IPS-18a (cell line): ENCODE measurements around the gene B2M.

Experiments
- H3K27ac ChIP-seq: one replicate; pipeline ENCODE4 v1.5.1; 2013; ENCODE audit warnings: low read length
- H3K27me3 ChIP-seq: one replicate; pipeline ENCODE4 v1.6.1; 2013; ENCODE audit warnings: mild to moderate bottlenecking, low read length; ENCODE audit not compliant: control insufficient read depth, insufficient read depth
- H3K36me3 ChIP-seq: one replicate; pipeline ENCODE4 v1.6.1; 2013; ENCODE audit warnings: low read depth, low read length; ENCODE audit not compliant: control insufficient read depth
- H3K4me1 ChIP-seq: one replicate; pipeline ENCODE4 v1.6.1; 2013; ENCODE audit warnings: low read depth, low read length; ENCODE audit not compliant: control insufficient read depth
- H3K4me3 ChIP-seq: one replicate; pipeline ENCODE4 v1.5.1; 2013; ENCODE audit warnings: low read length
- H3K9ac ChIP-seq: one replicate; pipeline ENCODE4 v1.6.1; 2013; ENCODE audit warnings: mild to moderate bottlenecking, low read length, moderate library complexity
- H3K9me3 ChIP-seq: one replicate; pipeline ENCODE4 v1.6.1; 2013; ENCODE audit warnings: low read depth, low read length; ENCODE audit not compliant: control insufficient read depth

The B2M gene

DNA sequence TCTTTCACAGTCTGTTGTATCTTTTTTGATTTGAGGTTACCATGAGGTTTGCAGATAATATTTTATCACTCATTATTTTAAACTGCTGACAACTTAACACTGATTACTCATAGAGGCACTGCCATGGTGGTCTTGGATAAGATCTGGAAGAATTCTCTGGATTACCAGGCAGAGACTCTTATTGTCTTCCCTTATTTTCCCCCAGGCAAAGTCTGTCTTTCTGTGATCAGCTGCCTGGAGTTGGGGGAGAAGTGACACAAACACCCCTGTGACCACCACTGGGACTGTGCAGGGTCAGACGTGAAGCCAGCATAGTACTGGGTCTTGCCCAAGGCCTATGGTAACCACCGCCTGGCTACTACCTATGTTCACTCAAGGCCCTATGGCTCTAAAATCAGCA, 4.9 kb upstream of the B2M start:
- H3K36me3 ChIP-seq: no peaks in the 10 kb centered on the region
- H3K9ac ChIP-seq: no peak overlapping the region
- no peak overlapping the region for H3K4me3 ChIP-seq
- H3K27me3 ChIP-seq: no peaks in the 10 kb centered on the region
- no peak overlapping the region for H3K27ac ChIP-seq
- H3K4me1 ChIP-seq: no peaks in the 10 kb centered on the region
- H3K9me3 ChIP-seq: no peaks in the 10 kb centered on the region

DNA sequence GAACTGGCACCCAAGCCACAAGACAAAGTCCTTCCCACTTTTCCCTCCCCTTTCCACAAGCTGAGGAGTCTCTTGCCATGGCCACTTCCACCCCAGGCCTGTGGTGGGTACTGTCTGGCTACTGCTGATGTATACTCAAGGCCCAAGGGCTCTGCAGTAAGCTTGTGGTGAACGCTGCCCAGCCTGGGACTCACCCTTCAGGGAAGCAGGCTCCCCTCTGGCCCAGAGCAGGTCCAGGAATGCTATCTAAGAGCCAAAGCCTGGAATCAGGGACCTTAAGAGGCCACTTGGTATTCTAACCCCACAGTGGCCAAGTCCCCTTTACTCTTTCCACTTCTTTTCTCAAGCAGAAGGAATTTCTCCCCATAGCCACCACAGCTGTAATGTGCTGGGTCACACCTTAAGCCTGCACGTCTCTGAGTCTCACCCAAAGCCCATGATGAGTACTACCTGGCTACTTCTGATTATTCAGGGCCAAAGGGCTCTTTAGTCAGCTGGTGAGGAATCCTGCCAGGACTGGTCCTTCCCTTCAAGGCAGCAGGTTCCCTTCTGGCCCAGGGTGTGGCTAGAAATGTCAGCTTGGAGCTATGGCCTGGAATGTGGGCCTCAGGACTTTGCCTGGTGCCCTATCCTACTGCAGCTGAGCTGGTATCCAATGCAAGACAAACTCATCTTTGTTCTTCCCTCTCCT, 4.2 kb upstream of the B2M start:
- H3K27me3 ChIP-seq: peaks cover 6% of the 10 kb centered on the region
- no peak overlapping the region for H3K4me3 ChIP-seq
- no peaks in the 10 kb centered on the region for H3K9me3 ChIP-seq
- H3K9ac ChIP-seq: no peak overlapping the region
- no peaks in the 10 kb centered on the region for H3K36me3 ChIP-seq
- peaks cover under 1% of the 10 kb centered on the region for H3K4me1 ChIP-seq
- H3K27ac ChIP-seq: no peak overlapping the region

DNA sequence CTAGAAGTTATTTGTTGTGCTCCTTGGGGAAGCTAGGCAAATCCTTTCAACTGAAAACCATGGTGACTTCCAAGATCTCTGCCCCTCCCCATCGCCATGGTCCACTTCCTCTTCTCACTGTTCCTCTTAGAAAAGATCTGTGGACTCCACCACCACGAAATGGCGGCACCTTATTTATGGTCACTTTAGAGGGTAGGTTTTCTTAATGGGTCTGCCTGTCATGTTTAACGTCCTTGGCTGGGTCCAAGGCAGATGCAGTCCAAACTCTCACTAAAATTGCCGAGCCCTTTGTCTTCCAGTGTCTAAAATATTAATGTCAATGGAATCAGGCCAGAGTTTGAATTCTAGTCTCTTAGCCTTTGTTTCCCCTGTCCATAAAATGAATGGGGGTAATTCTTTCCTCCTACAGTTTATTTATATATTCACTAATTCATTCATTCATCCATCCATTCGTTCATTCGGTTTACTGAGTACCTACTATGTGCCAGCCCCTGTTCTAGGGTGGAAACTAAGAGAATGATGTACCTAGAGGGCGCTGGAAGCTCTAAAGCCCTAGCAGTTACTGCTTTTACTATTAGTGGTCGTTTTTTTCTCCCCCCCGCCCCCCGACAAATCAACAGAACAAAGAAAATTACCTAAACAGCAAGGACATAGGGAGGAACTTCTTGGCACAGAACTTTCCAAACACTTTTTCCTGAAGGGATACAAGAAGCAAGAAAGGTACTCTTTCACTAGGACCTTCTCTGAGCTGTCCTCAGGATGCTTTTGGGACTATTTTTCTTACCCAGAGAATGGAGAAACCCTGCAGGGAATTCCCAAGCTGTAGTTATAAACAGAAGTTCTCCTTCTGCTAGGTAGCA, 851 bp upstream of the B2M start:
- Histone ChIP-seq H3K4me3 (peak overlapping the region; percentile 80), H3K9me3 (no peaks in the 10 kb centered on the region), H3K27ac (peak overlapping the region; percentile 50), H3K4me1 (peaks cover 5% of the 10 kb centered on the region), H3K9ac (peak overlapping the region; percentile 74), H3K27me3 (peaks cover 17% of the 10 kb centered on the region), H3K36me3 (peaks cover 2% of the 10 kb centered on the region)

DNA sequence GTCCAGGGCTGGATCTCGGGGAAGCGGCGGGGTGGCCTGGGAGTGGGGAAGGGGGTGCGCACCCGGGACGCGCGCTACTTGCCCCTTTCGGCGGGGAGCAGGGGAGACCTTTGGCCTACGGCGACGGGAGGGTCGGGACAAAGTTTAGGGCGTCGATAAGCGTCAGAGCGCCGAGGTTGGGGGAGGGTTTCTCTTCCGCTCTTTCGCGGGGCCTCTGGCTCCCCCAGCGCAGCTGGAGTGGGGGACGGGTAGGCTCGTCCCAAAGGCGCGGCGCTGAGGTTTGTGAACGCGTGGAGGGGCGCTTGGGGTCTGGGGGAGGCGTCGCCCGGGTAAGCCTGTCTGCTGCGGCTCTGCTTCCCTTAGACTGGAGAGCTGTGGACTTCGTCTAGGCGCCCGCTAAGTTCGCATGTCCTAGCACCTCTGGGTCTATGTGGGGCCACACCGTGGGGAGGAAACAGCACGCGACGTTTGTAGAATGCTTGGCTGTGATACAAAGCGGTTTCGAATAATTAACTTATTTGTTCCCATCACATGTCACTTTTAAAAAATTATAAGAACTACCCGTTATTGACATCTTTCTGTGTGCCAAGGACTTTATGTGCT, 527 bp downstream of the B2M start:
- Histone ChIP-seq H3K36me3 (peaks cover 16% of the 10 kb centered on the region), H3K27ac (no peak overlapping the region), H3K9me3 (no peaks in the 10 kb centered on the region), H3K4me1 (peaks cover 5% of the 10 kb centered on the region), H3K27me3 (peaks cover 17% of the 10 kb centered on the region), H3K4me3 (peak overlapping the region; percentile 80), H3K9ac (peak overlapping the region; percentile 74)

DNA sequence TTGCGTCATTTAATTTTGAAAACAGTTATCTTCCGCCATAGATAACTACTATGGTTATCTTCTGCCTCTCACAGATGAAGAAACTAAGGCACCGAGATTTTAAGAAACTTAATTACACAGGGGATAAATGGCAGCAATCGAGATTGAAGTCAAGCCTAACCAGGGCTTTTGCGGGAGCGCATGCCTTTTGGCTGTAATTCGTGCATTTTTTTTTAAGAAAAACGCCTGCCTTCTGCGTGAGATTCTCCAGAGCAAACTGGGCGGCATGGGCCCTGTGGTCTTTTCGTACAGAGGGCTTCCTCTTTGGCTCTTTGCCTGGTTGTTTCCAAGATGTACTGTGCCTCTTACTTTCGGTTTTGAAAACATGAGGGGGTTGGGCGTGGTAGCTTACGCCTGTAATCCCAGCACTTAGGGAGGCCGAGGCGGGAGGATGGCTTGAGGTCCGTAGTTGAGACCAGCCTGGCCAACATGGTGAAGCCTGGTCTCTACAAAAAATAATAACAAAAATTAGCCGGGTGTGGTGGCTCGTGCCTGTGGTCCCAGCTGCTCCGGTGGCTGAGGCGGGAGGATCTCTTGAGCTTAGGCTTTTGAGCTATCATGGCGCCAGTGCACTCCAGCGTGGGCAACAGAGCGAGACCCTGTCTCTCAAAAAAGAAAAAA, 1.2 kb downstream of the B2M start:
- H3K9me3 ChIP-seq: no peaks in the 10 kb centered on the region
- peak overlapping the region; percentile 74 for H3K9ac ChIP-seq
- peaks cover 5% of the 10 kb centered on the region for H3K4me1 ChIP-seq
- no peak overlapping the region for H3K27ac ChIP-seq
- peaks cover 22% of the 10 kb centered on the region for H3K36me3 ChIP-seq
- H3K27me3 ChIP-seq: peaks cover 17% of the 10 kb centered on the region
- H3K4me3 ChIP-seq: peak overlapping the region; percentile 80

DNA sequence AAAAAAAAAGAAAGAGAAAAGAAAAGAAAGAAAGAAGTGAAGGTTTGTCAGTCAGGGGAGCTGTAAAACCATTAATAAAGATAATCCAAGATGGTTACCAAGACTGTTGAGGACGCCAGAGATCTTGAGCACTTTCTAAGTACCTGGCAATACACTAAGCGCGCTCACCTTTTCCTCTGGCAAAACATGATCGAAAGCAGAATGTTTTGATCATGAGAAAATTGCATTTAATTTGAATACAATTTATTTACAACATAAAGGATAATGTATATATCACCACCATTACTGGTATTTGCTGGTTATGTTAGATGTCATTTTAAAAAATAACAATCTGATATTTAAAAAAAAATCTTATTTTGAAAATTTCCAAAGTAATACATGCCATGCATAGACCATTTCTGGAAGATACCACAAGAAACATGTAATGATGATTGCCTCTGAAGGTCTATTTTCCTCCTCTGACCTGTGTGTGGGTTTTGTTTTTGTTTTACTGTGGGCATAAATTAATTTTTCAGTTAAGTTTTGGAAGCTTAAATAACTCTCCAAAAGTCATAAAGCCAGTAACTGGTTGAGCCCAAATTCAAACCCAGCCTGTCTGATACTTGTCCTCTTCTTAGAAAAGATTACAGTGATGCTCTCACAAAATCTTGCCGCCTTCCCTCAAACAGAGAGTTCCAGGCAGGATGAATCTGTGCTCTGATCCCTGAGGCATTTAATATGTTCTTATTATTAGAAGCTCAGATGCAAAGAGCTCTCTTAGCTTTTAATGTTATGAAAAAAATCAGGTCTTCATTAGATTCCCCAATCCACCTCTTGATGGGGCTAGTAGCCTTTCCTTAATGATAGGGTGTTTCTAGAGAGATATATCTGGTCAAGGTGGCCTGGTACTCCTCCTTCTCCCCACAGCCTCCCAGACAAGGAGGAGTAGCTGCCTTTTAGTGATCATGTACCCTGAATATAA, 2.0 kb downstream of the B2M start:
- Histone ChIP-seq H3K27me3 (peaks cover 17% of the 10 kb centered on the region), H3K27ac (no peak overlapping the region), H3K4me1 (peaks cover 5% of the 10 kb centered on the region), H3K4me3 (no peak overlapping the region), H3K9me3 (no peaks in the 10 kb centered on the region), H3K9ac (no peak overlapping the region), H3K36me3 (peaks cover 28% of the 10 kb centered on the region)

DNA sequence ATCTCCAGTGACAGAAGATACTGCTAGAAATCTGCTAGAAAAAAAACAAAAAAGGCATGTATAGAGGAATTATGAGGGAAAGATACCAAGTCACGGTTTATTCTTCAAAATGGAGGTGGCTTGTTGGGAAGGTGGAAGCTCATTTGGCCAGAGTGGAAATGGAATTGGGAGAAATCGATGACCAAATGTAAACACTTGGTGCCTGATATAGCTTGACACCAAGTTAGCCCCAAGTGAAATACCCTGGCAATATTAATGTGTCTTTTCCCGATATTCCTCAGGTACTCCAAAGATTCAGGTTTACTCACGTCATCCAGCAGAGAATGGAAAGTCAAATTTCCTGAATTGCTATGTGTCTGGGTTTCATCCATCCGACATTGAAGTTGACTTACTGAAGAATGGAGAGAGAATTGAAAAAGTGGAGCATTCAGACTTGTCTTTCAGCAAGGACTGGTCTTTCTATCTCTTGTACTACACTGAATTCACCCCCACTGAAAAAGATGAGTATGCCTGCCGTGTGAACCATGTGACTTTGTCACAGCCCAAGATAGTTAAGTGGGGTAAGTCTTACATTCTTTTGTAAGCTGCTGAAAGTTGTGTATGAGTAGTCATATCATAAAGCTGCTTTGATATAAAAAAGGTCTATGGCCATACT, 4.0 kb downstream of the B2M start:
- Histone ChIP-seq H3K27ac (no peak overlapping the region), H3K9ac (no peak overlapping the region), H3K9me3 (no peaks in the 10 kb centered on the region), H3K4me3 (no peak overlapping the region), H3K36me3 (peaks cover 28% of the 10 kb centered on the region), H3K4me1 (peaks cover 5% of the 10 kb centered on the region), H3K27me3 (peaks cover 17% of the 10 kb centered on the region)

DNA sequence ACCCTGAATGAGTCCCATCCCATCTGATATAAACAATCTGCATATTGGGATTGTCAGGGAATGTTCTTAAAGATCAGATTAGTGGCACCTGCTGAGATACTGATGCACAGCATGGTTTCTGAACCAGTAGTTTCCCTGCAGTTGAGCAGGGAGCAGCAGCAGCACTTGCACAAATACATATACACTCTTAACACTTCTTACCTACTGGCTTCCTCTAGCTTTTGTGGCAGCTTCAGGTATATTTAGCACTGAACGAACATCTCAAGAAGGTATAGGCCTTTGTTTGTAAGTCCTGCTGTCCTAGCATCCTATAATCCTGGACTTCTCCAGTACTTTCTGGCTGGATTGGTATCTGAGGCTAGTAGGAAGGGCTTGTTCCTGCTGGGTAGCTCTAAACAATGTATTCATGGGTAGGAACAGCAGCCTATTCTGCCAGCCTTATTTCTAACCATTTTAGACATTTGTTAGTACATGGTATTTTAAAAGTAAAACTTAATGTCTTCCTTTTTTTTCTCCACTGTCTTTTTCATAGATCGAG, 4.5 kb downstream of the B2M start:
- Histone ChIP-seq H3K36me3 (peaks cover 28% of the 10 kb centered on the region), H3K27me3 (peaks cover 17% of the 10 kb centered on the region), H3K4me1 (peaks cover 5% of the 10 kb centered on the region), H3K9ac (no peak overlapping the region), H3K9me3 (no peaks in the 10 kb centered on the region), H3K4me3 (no peak overlapping the region), H3K27ac (no peak overlapping the region)

DNA sequence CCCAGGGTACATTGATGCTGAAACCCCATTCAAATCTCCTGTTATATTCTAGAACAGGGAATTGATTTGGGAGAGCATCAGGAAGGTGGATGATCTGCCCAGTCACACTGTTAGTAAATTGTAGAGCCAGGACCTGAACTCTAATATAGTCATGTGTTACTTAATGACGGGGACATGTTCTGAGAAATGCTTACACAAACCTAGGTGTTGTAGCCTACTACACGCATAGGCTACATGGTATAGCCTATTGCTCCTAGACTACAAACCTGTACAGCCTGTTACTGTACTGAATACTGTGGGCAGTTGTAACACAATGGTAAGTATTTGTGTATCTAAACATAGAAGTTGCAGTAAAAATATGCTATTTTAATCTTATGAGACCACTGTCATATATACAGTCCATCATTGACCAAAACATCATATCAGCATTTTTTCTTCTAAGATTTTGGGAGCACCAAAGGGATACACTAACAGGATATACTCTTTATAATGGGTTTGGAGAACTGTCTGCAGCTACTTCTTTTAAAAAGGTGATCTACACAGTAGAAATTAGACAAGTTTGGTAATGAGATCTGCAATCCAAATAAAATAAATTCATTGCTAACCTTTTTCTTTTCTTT, 5.8 kb downstream of the B2M start:
- H3K27me3 ChIP-seq: peaks cover 11% of the 10 kb centered on the region
- H3K9me3 ChIP-seq: no peaks in the 10 kb centered on the region
- peaks cover 28% of the 10 kb centered on the region for H3K36me3 ChIP-seq
- H3K27ac ChIP-seq: no peak overlapping the region
- H3K9ac ChIP-seq: no peak overlapping the region
- H3K4me1 ChIP-seq: peaks cover 5% of the 10 kb centered on the region
- H3K4me3 ChIP-seq: no peak overlapping the region
